ENCODE results near the gene MATN1. TPM values are rescaled to one million over a fixed set of nuclear protein-coding genes. Genes with fewer than 3 reads are reported as not detected.

MATN1 gene
- total RNA-seq, 1 donor from 2014 or later = not detected

DNA sequence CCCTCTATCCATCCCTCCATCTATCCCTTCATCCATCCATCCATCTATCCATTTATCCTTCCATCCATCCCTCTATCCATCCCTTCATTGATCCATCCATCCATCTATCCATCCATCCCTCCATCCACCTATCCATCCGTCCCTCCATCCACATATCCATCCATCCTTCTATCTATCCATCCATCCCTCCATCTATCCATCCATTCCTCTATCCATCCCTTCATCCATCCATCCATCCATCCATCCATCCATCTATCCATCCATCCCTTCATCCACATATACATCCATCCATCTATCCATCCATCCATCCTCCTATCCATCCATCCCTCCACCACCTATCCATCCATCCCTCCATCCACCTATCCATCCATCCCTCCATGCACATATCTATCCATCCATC is 23.6 kb downstream of the MATN1 start:
- TF ChIP-seq, protein P1, sequence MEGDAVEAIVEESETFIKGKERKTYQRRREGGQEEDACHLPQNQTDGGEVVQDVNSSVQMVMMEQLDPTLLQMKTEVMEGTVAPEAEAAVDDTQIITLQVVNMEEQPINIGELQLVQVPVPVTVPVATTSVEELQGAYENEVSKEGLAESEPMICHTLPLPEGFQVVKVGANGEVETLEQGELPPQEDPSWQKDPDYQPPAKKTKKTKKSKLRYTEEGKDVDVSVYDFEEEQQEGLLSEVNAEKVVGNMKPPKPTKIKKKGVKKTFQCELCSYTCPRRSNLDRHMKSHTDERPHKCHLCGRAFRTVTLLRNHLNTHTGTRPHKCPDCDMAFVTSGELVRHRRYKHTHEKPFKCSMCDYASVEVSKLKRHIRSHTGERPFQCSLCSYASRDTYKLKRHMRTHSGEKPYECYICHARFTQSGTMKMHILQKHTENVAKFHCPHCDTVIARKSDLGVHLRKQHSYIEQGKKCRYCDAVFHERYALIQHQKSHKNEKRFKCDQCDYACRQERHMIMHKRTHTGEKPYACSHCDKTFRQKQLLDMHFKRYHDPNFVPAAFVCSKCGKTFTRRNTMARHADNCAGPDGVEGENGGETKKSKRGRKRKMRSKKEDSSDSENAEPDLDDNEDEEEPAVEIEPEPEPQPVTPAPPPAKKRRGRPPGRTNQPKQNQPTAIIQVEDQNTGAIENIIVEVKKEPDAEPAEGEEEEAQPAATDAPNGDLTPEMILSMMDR (conservative IDR thresholded peaks at IDR 0.05; ENCODE audit: low read depth, low read length) = no peak
- H3K4me3 ChIP-seq (ENCODE audit: low read depth, low read length) = no peak overlapping the region
- DNase-seq (ENCODE audit: low read depth) = no peak

GRCh38 chr1:30698401-30698981 is 24.9 kb downstream of the MATN1 start:
- DNase-seq (ENCODE audit: low read depth) = no peak
- TF ChIP-seq, protein P1 (conservative IDR thresholded peaks at IDR 0.05; ENCODE audit: low read depth, low read length) = no peak
- no peak overlapping the region for H3K4me3 ChIP-seq (ENCODE audit: low read depth, low read length)

GRCh38 chr1:30697571-30698376 is 25.6 kb downstream of the MATN1 start:
- no peak overlapping the region for H3K4me3 ChIP-seq (ENCODE audit: low read depth, low read length)
- TF ChIP-seq, protein P1 (conservative IDR thresholded peaks at IDR 0.05; ENCODE audit: low read depth, low read length) = peak; percentile 33
- no peak for DNase-seq (ENCODE audit: low read depth)

- no peak for DNase-seq (ENCODE audit: low read depth)
- no peak overlapping the region for H3K4me3 ChIP-seq (ENCODE audit: low read depth, low read length)
- TF ChIP-seq, protein P1 (conservative IDR thresholded peaks at IDR 0.05; ENCODE audit: low read depth, low read length) = no peak
These were observed 26.6 kb downstream of the MATN1 start for GRCh38 chr1:30696831-30697230.

GRCh38 chr1:30695439-30695841 is 27.9 kb downstream of the MATN1 start:
- no peak for DNase-seq (ENCODE audit: low read depth)
- no peak overlapping the region for H3K4me3 ChIP-seq (ENCODE audit: low read depth, low read length)
- TF ChIP-seq, protein P1 (conservative IDR thresholded peaks at IDR 0.05; ENCODE audit: low read depth, low read length) = no peak

DNA sequence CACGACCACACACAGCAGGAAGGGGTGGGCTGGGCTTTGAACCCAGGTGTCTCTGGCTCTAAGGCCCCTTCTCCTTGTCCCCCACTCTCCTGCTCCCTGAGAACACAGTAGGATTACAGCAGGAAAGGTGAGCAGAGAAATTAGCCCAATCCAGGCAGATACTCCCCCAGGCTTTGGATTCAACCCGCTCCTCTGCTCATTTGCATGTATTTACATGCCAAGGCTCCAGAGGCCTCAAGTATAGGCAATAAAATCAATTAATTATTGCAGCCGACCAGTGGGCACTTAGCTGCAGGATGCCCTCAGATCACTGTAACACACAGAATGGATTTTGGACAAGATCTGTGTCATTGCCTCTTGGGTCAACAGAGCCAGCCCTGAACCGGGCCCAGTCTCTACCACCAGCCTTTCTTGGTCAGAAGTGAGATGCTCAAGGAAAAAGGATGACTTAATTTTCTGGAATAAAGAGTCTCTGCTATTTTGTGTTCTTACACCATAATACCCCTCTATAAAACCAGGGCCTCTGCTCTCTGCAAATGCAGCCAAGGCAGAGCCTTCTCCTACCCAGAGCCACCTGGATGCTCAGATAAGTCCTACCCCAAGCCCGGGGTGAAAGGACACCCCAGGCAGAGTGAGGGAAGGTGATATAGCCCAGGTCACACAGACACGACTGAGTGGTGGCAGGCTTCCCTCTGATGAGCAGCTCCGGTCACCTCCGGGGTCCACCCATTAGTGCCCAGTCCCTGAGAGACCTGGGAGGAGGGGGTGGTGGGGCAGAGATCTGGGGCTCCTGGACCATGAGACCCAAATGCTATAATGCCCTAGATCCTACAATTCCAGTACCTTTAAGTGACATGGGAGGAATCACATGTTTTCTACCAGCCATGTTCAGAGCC is 28.9 kb downstream of the MATN1 start:
- TF ChIP-seq, protein P1 (conservative IDR thresholded peaks at IDR 0.05; ENCODE audit: low read depth, low read length) = no peak
- DNase-seq (ENCODE audit: low read depth) = no peak
- H3K4me3 ChIP-seq (ENCODE audit: low read depth, low read length) = no peak overlapping the region

Data from epithelial cell of proximal tubule (primary cell).